ENCODE data around the gene TMEM108. TPM values are rescaled to one million over a fixed set of nuclear protein-coding genes. Genes with fewer than 3 reads are reported as not detected.

Gene TMEM108
- total and polyA plus RNA-seq, 10 of the 15 experiments (the other 5 are each of a cell fraction or from before 2014, with no cell fraction given) = 0.02 to 0.58 (median 0.12) TPM; not detected in 5

DNA sequence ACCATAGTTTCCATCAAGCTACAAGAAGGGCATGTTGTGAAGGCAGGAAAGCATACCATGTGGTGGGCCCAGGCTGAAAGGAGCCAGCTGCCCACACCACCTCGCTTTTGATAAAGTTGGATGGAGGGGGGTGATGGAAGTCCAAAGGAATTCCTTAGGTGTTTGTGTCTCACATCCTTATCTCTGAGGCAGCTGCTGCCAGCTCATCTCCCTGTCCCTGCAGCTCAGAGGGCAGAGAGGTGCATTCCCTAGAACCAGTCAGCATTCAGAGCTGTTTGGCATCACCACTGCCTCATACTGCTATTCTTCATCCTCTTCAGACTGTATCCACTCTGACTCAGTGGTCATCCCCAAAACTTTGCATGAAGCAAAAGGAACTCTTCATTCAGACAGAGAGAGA is 220.2 kb downstream of the TMEM108 start:
- Histone ChIP-seq H3K27me3 (replicated peaks in 1 of 2; ENCODE audit: control insufficient read depth in 2 of 2, insufficient read depth in 2 of 2, low read length in 1 of 2) (no peaks in the 10 kb centered on the region; a peak in 1 of 4 replicates), H4K20me1 (ENCODE audit: control insufficient read depth, insufficient read depth) (no peaks in the 10 kb centered on the region), H3K9ac (ENCODE audit: control insufficient read depth, insufficient read depth, low read length) (no peak overlapping the region), H3K36me3 (ENCODE audit: control insufficient read depth in 2 of 2, insufficient read depth in 2 of 2, low read length in 1 of 2) (no peaks in the 10 kb centered on the region), H3K27ac (ENCODE audit: control insufficient read depth, insufficient read depth) (no peak overlapping the region), H2AFZ (ENCODE audit: control insufficient read depth, low read depth, low read length) (no peak overlapping the region), H3K79me2 (ENCODE audit: control insufficient read depth, insufficient read depth, low read length) (no peaks in the 10 kb centered on the region), H3K9me3 (replicated peaks; ENCODE audit: control insufficient read depth, insufficient read depth, low read length) (no peaks in the 10 kb centered on the region), H3K4me3 (no peak overlapping the region), H3K4me1 (ENCODE audit: control insufficient read depth, insufficient read depth, low read length) (no peaks in the 10 kb centered on the region), H3K4me2 (ENCODE audit: control insufficient read depth, insufficient read depth) (no peak overlapping the region)
- SMC1A ChIA-PET (ENCODE audit: uncharacterized antibody, unreplicated experiment) = interaction anchor here (1.2 kb wide), 1 partner anchor 10 kb away, joined by 3 read pairs; no protein-coding TSS in a partner anchor
- POLR2A ChIA-PET = no interaction called here
- intact Hi-C loops (cut with micrococcal nuclease; ENCODE audit: unreplicated experiment) = no loop called here
- in situ Hi-C loops (cut with MboI) = no loop called here
- RAD21 ChIA-PET (ENCODE audit: unreplicated experiment) = no interaction called here
- CTCF ChIA-PET = interaction anchor here (1.4 kb wide), 1 partner anchor 11 kb away, joined by 4 read pairs; no protein-coding TSS in a partner anchor
- TF ChIP-seq POU2F2 (IDR thresholded peaks at IDR 0.05; ENCODE audit: borderline replicate concordance, low read depth, low read length) (no peak), POLR2AphosphoS5 (IDR thresholded peaks at IDR 0.05; ENCODE audit: low read length) (no peak), MTA2 (IDR thresholded peaks at IDR 0.05; ENCODE audit: low read depth) (no peak), GATAD2B (conservative IDR thresholded peaks at IDR 0.05; ENCODE audit: low read depth) (no peak), SREBF1 (IDR thresholded peaks at IDR 0.05; ENCODE audit: low read length) (no peak), HDGF (IDR thresholded peaks at IDR 0.05) (no peak), SMARCA5 (IDR thresholded peaks at IDR 0.05) (no peak), MYC (IDR thresholded peaks at IDR 0.05; ENCODE audit: insufficient read depth, insufficient read length, insufficient replicate concordance, low read length, severe bottlenecking) (no peak), RAD21 (IDR thresholded peaks at IDR 0.05; ENCODE audit: insufficient read depth, low read depth, low read length) (no peak), RCOR1 (conservative IDR thresholded peaks at IDR 0.05; ENCODE audit: low read depth, low read length) (no peak)
- TF ChIP-seq, protein P1, sequence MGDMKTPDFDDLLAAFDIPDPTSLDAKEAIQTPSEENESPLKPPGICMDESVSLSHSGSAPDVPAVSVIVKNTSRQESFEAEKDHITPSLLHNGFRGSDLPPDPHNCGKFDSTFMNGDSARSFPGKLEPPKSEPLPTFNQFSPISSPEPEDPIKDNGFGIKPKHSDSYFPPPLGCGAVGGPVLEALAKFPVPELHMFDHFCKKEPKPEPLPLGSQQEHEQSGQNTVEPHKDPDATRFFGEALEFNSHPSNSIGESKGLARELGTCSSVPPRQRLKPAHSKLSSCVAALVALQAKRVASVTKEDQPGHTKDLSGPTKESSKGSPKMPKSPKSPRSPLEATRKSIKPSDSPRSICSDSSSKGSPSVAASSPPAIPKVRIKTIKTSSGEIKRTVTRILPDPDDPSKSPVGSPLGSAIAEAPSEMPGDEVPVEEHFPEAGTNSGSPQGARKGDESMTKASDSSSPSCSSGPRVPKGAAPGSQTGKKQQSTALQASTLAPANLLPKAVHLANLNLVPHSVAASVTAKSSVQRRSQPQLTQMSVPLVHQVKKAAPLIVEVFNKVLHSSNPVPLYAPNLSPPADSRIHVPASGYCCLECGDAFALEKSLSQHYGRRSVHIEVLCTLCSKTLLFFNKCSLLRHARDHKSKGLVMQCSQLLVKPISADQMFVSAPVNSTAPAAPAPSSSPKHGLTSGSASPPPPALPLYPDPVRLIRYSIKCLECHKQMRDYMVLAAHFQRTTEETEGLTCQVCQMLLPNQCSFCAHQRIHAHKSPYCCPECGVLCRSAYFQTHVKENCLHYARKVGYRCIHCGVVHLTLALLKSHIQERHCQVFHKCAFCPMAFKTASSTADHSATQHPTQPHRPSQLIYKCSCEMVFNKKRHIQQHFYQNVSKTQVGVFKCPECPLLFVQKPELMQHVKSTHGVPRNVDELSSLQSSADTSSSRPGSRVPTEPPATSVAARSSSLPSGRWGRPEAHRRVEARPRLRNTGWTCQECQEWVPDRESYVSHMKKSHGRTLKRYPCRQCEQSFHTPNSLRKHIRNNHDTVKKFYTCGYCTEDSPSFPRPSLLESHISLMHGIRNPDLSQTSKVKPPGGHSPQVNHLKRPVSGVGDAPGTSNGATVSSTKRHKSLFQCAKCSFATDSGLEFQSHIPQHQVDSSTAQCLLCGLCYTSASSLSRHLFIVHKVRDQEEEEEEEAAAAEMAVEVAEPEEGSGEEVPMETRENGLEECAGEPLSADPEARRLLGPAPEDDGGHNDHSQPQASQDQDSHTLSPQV (IDR thresholded peaks at IDR 0.05) = no peak
- TF ChIP-seq, protein P2, sequence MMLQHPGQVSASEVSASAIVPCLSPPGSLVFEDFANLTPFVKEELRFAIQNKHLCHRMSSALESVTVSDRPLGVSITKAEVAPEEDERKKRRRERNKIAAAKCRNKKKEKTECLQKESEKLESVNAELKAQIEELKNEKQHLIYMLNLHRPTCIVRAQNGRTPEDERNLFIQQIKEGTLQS (IDR thresholded peaks at IDR 0.05; ENCODE audit: borderline replicate concordance, extremely low read depth, low read depth, low read length) = no peak
- no peak for FAIRE-seq
- WGBS (ENCODE audit: insufficient coverage, insufficient replicate concordance, low lambda C conversion rate, missing lambda C conversion rate) = 0% methylated on average over 1 of the region's 1 CpG
- ATAC-seq = no peak
- no TSS peak for BruUV-seq (replicated peaks)
- DNase-seq (ENCODE audit: low read depth, low spot score) = no peak

All from GM12878 (cell line).